ENCODE data around the gene NCOA7.

Gene NCOA7

GRCh38 chr6:125797120-125797885 lies 6.5 kb downstream of the NCOA7 start:
- no peak for TF ChIP-seq ISL1 (CRISPR knock-in tag; IDR thresholded peaks at IDR 0.05)
- no peak for TF ChIP-seq SNAI2 (CRISPR knock-in tag; IDR thresholded peaks at IDR 0.05)
- no peak for TF ChIP-seq PPARA (CRISPR knock-in tag; IDR thresholded peaks at IDR 0.05; ENCODE audit: borderline replicate concordance)
- TF ChIP-seq PATZ1 (CRISPR knock-in tag; IDR thresholded peaks at IDR 0.05; ENCODE audit: borderline replicate concordance), result no peak
- TF ChIP-seq RARB (CRISPR knock-in tag; IDR thresholded peaks at IDR 0.05), result no peak
- no peak for TF ChIP-seq TOX (CRISPR knock-in tag; IDR thresholded peaks at IDR 0.05; ENCODE audit: borderline replicate concordance)
- TF ChIP-seq ZNF8 (CRISPR knock-in tag; IDR thresholded peaks at IDR 0.05), result no peak
- TF ChIP-seq ZNF565 (CRISPR knock-in tag; conservative IDR thresholded peaks at IDR 0.05; ENCODE audit: low read depth), result no peak
- no peak for TF ChIP-seq CREB5 (CRISPR knock-in tag; IDR thresholded peaks at IDR 0.05; ENCODE audit: low read depth)
- no peak for TF ChIP-seq CSRNP3 (CRISPR knock-in tag; IDR thresholded peaks at IDR 0.05)
- TF ChIP-seq TSHZ2 (CRISPR knock-in tag; IDR thresholded peaks at IDR 0.05), result no peak
- no peak for TF ChIP-seq CSDC2 (CRISPR knock-in tag; IDR thresholded peaks at IDR 0.05)
- no peak for TF ChIP-seq ESRRG (CRISPR knock-in tag; IDR thresholded peaks at IDR 0.05)
- TF ChIP-seq BACH2 (CRISPR knock-in tag; IDR thresholded peaks at IDR 0.05; ENCODE audit: borderline replicate concordance), result no peak
- TF ChIP-seq ZFP3 (CRISPR knock-in tag; IDR thresholded peaks at IDR 0.05), result no peak
- no peak for TF ChIP-seq ZNF70 (CRISPR knock-in tag; IDR thresholded peaks at IDR 0.05)
- TF ChIP-seq OSR1 (CRISPR knock-in tag; IDR thresholded peaks at IDR 0.05), result no peak
- no peak for ATAC-seq

GRCh38 chr6:125797886-125798444 lies 7.2 kb downstream of the NCOA7 start:
- no peak for TF ChIP-seq POU6F1 (CRISPR knock-in tag; IDR thresholded peaks at IDR 0.05; ENCODE audit: borderline replicate concordance, low read depth)
- TF ChIP-seq CREB5 (CRISPR knock-in tag; IDR thresholded peaks at IDR 0.05; ENCODE audit: low read depth), result no peak
- no peak for TF ChIP-seq ZC3H10 (CRISPR knock-in tag; IDR thresholded peaks at IDR 0.05)
- TF ChIP-seq TSHZ2 (CRISPR knock-in tag; IDR thresholded peaks at IDR 0.05), result no peak
- TF ChIP-seq ZNF8 (CRISPR knock-in tag; IDR thresholded peaks at IDR 0.05), result no peak
- no peak for TF ChIP-seq CSDC2 (CRISPR knock-in tag; IDR thresholded peaks at IDR 0.05)
- TF ChIP-seq ZFP3 (CRISPR knock-in tag; IDR thresholded peaks at IDR 0.05), result no peak
- TF ChIP-seq ZFP30 (CRISPR knock-in tag; IDR thresholded peaks at IDR 0.05), result no peak
- no peak for TF ChIP-seq TOX (CRISPR knock-in tag; IDR thresholded peaks at IDR 0.05; ENCODE audit: borderline replicate concordance)
- TF ChIP-seq ZNF565 (CRISPR knock-in tag; conservative IDR thresholded peaks at IDR 0.05; ENCODE audit: low read depth), result no peak
- TF ChIP-seq BACH2 (CRISPR knock-in tag; IDR thresholded peaks at IDR 0.05; ENCODE audit: borderline replicate concordance), result no peak
- TF ChIP-seq PPARA (CRISPR knock-in tag; IDR thresholded peaks at IDR 0.05; ENCODE audit: borderline replicate concordance), result no peak
- no peak for ATAC-seq
